ENCODE data around the gene FAM222A.
"Not testable (repeated sequence)": the region's sequence is repeated elsewhere in the genome, so short reads cannot be mapped to it uniquely, and the experiment has no call there.

Gene FAM222A

DNA sequence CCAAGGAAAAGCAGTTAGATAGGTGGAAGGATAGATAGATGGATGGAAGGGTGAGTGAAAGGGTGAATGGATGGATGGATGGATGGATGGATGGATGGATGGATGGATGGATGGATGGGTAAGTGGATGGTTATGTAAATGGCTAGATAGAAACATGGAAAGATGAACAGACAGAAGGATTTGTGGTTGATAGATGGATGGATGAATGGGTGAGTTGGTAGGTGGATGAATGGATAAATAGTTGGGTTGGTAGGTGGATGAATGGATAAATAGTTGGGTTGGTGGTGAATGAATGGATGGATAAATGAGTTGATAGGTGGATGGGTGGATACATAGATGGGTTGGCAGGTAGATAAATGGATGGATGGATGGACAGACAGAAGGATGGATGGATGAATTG, 30.3 kb upstream of the FAM222A start:
- no peak for DNase-seq (ENCODE audit: extremely low read depth, low read depth)
- TF ChIP-seq, protein P1, sequence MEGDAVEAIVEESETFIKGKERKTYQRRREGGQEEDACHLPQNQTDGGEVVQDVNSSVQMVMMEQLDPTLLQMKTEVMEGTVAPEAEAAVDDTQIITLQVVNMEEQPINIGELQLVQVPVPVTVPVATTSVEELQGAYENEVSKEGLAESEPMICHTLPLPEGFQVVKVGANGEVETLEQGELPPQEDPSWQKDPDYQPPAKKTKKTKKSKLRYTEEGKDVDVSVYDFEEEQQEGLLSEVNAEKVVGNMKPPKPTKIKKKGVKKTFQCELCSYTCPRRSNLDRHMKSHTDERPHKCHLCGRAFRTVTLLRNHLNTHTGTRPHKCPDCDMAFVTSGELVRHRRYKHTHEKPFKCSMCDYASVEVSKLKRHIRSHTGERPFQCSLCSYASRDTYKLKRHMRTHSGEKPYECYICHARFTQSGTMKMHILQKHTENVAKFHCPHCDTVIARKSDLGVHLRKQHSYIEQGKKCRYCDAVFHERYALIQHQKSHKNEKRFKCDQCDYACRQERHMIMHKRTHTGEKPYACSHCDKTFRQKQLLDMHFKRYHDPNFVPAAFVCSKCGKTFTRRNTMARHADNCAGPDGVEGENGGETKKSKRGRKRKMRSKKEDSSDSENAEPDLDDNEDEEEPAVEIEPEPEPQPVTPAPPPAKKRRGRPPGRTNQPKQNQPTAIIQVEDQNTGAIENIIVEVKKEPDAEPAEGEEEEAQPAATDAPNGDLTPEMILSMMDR (IDR thresholded peaks at IDR 0.05; ENCODE audit: low read depth, low read length): no peak

DNA sequence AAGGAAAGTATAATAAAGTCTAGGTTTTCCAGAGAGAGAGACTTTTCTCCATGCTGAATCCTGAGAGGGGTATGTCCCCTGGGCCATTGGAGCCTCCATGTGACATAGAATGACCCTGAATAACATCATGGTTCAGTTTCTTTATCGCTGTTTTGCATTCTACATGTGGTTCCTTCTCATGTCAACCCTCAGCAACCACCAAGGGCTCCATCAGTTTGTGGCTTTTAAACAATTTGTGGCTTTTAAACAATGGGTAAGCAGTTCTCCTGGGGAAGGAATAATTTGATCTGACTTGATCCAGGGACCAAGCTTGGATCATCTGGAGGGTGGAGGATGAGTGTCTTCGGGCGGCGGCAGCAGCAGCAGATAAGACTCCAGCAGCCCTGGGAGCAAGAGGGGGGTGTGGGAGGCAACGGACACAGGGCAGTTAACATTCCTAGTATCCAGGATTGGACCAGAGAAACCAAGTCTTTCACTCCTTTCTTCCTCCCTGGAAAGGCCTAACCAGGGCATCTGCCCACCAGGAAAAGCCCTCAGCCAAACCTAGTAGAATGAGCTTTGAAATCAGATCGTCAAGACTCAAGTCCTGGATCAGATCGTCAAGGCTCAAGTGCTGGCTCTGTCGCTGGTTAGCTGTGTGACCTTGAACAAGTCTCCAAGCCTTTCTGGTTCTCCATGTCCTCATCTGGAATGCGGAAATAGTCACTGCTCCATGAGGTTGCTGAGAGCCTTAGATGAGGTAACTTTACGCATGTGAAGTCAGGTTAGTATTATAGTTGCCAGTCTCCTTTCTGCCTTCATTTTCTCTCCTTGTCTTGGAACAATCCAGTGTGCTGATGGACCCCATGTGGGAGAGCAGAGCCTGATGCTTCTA, 27.8 kb upstream of the FAM222A start:
- DNase-seq (ENCODE audit: extremely low read depth, low read depth): no peak
- TF ChIP-seq, protein P1 (IDR thresholded peaks at IDR 0.05; ENCODE audit: low read depth, low read length): no peak

DNA sequence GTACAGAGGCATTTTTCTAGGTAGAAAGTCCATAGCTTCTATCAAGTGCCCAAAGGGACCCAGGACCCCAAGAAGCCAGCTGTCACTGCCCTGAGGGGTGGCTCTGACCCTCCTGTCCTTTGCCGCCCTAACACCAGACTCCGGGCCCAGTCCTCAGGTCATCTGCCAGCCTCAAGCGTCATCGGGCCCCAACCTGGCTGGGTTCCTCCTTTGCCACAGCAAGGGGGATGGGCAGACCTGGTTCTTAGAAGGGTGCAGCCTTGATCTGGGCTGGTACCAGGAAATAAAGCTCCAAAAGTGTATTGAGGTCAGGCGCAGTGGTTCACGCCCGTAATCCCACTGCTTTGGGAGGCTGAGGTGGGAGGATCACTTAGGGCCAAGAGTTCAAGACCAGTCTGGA, 27.1 kb upstream of the FAM222A start:
- DNase-seq (ENCODE audit: extremely low read depth, low read depth): no peak
- TF ChIP-seq, protein P1 (IDR thresholded peaks at IDR 0.05; ENCODE audit: low read depth, low read length): no peak

DNA sequence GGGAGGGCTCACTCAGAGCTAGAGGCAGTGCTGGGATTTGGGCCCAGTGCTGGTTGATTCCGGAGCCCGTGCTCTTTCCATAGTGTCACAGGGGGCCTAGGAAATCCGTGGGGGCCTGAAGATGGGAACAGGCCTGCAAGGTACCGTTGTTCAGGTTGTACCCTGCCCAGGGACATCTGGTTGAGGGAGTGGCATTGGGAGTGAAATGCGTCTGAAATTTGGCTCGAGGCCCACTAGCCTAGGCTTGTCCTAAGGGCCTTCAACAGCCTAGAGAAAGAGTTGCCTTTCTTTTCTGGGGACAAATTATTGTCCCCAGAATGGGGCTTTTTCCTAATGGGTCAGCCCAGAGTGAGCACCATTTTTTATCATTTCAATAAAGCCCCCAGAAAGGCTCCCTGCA, 26.4 kb upstream of the FAM222A start:
- DNase-seq (ENCODE audit: extremely low read depth, low read depth): no peak
- TF ChIP-seq, protein P1 (IDR thresholded peaks at IDR 0.05; ENCODE audit: low read depth, low read length): no peak

DNA sequence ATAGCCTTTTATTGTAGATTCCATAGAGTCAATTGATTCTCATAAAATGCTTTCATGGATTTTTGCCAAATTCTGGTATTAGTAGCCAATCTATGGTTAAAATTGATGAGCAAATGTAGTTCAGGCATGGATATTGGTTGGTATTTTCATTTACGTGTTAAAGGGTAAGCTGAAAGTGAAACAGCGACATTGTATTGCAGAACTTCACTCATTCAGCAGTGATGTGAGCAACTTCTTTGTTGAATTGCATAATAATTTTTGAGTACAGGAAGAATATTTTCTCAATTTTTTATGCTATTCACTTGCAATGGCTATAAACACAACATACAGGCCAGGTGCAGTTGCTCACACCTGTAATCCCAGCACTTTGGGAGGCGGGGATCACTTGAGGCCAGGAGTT, 24.2 kb upstream of the FAM222A start:
- TF ChIP-seq, protein P1 (IDR thresholded peaks at IDR 0.05; ENCODE audit: low read depth, low read length): no peak
- DNase-seq (ENCODE audit: extremely low read depth, low read depth): no peak

DNA sequence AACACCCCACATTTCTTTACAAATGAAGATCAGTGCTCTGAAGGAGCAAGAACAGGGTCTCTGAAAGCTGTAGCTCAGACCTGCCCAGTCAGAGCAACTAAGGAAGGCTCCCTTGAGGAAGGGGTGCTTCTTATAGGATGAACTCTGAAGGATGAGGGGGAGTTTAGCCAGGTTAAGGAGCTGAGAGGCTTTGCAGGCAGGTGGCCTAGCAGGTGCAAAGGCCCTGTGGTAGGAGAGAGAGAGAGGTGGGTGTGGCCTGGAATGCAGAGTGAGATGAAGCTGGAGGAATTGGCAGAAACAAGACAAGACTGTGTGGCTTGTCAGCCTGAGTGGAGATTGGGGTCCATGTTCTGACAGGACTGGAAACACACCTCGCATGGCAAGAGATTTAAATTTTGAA, 20.5 kb upstream of the FAM222A start:
- DNase-seq (ENCODE audit: extremely low read depth, low read depth): no peak
- TF ChIP-seq, protein P1 (IDR thresholded peaks at IDR 0.05; ENCODE audit: low read depth, low read length): no peak

DNA sequence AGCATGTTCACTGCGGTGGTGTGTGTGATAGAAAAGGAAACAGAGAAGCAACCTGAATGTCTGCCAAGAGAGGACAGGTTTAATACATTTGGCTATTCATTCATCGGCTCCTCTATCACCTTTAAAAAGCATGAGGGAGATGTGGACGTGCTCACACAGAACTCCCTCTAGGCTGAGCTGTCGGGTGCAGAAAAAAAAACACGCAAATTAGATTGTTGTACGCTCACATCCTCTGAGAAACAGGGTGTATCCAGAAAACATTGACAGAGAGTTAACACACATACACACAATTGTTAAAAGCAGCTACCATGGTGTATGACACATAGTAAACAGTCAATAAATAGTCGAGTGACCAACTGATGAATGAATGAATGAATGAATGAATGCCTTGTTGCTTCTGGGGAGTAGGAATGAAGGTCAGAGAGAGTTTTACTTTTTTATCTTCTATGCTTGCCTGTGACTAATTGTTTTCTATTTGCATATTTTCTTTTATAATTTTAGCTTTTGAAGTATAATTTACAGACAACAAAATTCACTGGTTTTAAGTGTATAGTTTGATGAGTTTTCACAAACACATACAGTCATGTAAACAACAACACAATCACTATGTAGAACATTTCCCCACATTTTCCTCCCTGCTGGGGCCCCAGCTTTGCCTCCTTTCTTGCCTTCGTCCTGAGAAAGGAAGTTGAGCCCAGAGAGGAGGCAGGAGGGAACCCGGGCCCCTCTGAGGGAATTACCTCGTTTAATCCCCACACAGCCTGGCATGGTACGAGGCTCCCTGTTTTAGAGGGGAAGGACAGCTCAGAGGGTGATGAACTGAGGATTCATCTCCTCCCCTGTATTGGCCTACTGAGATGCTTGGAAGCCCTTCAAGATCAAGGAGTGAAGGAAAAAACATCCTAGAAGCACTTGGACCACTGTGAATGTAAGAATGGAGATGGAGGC, 19.7 kb upstream of the FAM222A start:
- no peak for DNase-seq (ENCODE audit: extremely low read depth, low read depth)
- TF ChIP-seq, protein P1 (IDR thresholded peaks at IDR 0.05; ENCODE audit: low read depth, low read length): no peak

DNA sequence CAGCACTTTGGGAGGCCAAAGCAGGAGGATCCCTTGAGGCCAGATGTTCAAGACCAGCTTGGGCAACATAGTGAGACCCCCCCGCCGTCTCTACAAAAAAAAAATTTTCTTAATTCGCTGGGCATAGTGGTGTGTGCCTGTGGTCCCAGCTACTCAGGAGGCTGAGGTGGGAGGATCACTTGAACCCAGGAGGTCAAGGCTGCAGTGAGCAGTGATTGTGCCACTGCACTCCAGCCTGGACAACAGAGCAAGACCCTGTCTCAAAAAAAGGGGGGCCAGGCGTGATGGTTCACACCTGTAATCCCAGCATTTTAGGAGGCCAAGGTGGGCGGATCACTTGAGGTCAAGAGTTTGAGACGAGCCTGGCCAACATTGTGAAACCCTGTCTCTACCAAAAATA, 19.0 kb upstream of the FAM222A start:
- DNase-seq (ENCODE audit: extremely low read depth, low read depth): not testable (repeated sequence)
